HG02870 (cell line): ENCODE measurements around the gene RPL35A.
"Not testable (repeated sequence)": the region's sequence is repeated elsewhere in the genome, so short reads cannot be mapped to it uniquely, and the experiment has no call there.

Source experiments
- ATAC-seq: cut with Tn5 transposase; IDR thresholded peaks from one replicate; pipeline ENCODE4 v1.9.1; 2021; ENCODE audit warnings: mild to moderate bottlenecking, moderate library complexity; ENCODE audit not compliant: unreplicated experiment

RPL35A gene

GRCh38 chr3:197951392-197951990, 1.5 kb downstream of the RPL35A start:
- ATAC-seq, result no peak

GRCh38 chr3:197952440-197952839, 2.5 kb downstream of the RPL35A start:
- ATAC-seq, result no peak

GRCh38 chr3:197953325-197953724, 3.3 kb downstream of the RPL35A start:
- ATAC-seq, result no peak

- no peak for ATAC-seq
Observed at GRCh38 chr3:197953881-197954280, 3.9 kb downstream of the RPL35A start.

GRCh38 chr3:197955892-197956477, 6.0 kb downstream of the RPL35A start:
- ATAC-seq, result no peak

GRCh38 chr3:197956626-197956988, 6.6 kb downstream of the RPL35A start:
- ATAC-seq, result no peak

GRCh38 chr3:197957790-197958133, 7.8 kb downstream of the RPL35A start:
- no peak for ATAC-seq

GRCh38 chr3:197958346-197958745, 8.4 kb downstream of the RPL35A start:
- ATAC-seq, result no peak

- ATAC-seq, result not testable (repeated sequence)
Observed at GRCh38 chr3:197958848-197959247, 8.9 kb downstream of the RPL35A start.

GRCh38 chr3:197959500-197959890, 9.5 kb downstream of the RPL35A start:
- ATAC-seq, result no peak

GRCh38 chr3:197959891-197960693, 10.1 kb downstream of the RPL35A start, which contains the start of gene LMLN:
Gene LMLN (plus strand): TSS chr3:197960217. CDS start chr3:197960246, 29 bp downstream.
- ATAC-seq, result peak; percentile 96

- no peak for ATAC-seq
Observed at GRCh38 chr3:197960694-197961581, 10.9 kb downstream of the RPL35A start.

- no peak for ATAC-seq
Observed at GRCh38 chr3:197961582-197961945, 11.6 kb downstream of the RPL35A start.

- no peak for ATAC-seq
Observed at GRCh38 chr3:197963019-197963637, 13.1 kb downstream of the RPL35A start.

- ATAC-seq, result not testable (repeated sequence)
Observed at GRCh38 chr3:197967337-197967989, 17.5 kb downstream of the RPL35A start.

GRCh38 chr3:197970588-197970987, 20.6 kb downstream of the RPL35A start:
- no peak for ATAC-seq

GRCh38 chr3:197974016-197974415, 24.0 kb downstream of the RPL35A start:
- no peak for ATAC-seq

- ATAC-seq, result no peak
Observed at GRCh38 chr3:197975311-197975710, 25.3 kb downstream of the RPL35A start.

- no peak for ATAC-seq
Observed at GRCh38 chr3:197983076-197983475, 33.1 kb downstream of the RPL35A start.

GRCh38 chr3:197989651-197990050, 39.7 kb downstream of the RPL35A start:
- no peak for ATAC-seq
